Activated B cell treated with CpG ODN at 0.5 μM for 24 hours (primary cell): ENCODE measurements around the gene LSM3. TPM values are rescaled to one million over a fixed set of nuclear protein-coding genes. Genes with fewer than 3 reads are reported as not detected.

Source experiments
- ATAC-seq: fragments of 200-7000 bp; cut with Tn5 transposase; one replicate; pipeline ENCODE4 v1.10.0; 2021; ENCODE audit warnings: low read depth, mild to moderate bottlenecking, moderate library complexity
- CTCF ChIA-PET: fragments of 350-600 bp; sonication (Branson Sonifier 250); formaldehyde crosslinking; loops from one replicate; lab custom pipeline; 2021; ENCODE audit warnings: antibody characterized with exemption; lab: Charles Lee
- POLR2A ChIA-PET: fragments of 350-600 bp; sonication (Branson Sonifier 250); formaldehyde crosslinking; loops from one replicate; lab custom pipeline; 2021; ENCODE audit warnings: antibody characterized with exemption; lab: Charles Lee
- DNase-seq: peaks from one replicate; pipeline ENCODE4 v3.0.0; 2022
- H3K27ac Mint-ChIP-seq: one replicate; pipeline ENCODE4 v1.8.0; 2020; ENCODE audit warnings: mixed read lengths
- H3K27me3 Mint-ChIP-seq: one replicate; pipeline ENCODE4 v1.8.0; 2021; ENCODE audit warnings: mixed read lengths
- H3K36me3 Mint-ChIP-seq: one replicate; pipeline ENCODE4 v1.8.0; 2021; ENCODE audit warnings: low read depth, mixed read lengths
- H3K4me1 Mint-ChIP-seq: one replicate; pipeline ENCODE4 v1.8.0; 2021; ENCODE audit warnings: mixed read lengths
- H3K4me3 Mint-ChIP-seq: one replicate; pipeline ENCODE4 v1.8.0; 2020; ENCODE audit warnings: mild to moderate bottlenecking, mixed read lengths
- H3K9me3 Mint-ChIP-seq: one replicate; pipeline ENCODE4 v1.8.0; 2020; ENCODE audit warnings: mixed read lengths
- CTCF ChIP-seq: fragments of 200-600 bp; IDR thresholded peaks from one replicate; pipeline ENCODE4 v1.8.0; 2022; ENCODE audit warnings: antibody characterized with exemption, mild to moderate bottlenecking
- intact Hi-C: fragments of 100-400 bp; cut with micrococcal nuclease; formaldehyde crosslinking; loops from one replicate; pipeline ENCODE4 v1.15.1; 2024
- total RNA-seq: library from RNA; stranded (reverse); gene quantifications from 2 replicates; pipeline ENCODE4 v1.2.3, GENCODE V29; 2022

LSM3 gene
- total RNA-seq, 1 donor from 2014 or later: 12.9 TPM

GRCh38 chr3:14208168-14208567 lies 29.6 kb downstream of the LSM3 start:
- no peak overlapping the region for H3K4me3 Mint-ChIP-seq
- peaks cover 5% of the 10 kb centered on the region for H3K4me1 Mint-ChIP-seq
- intact Hi-C loops: no loop called here
- H3K27ac Mint-ChIP-seq: no peak overlapping the region
- DNase-seq (no peak), ATAC-seq (no peak)
- H3K36me3 Mint-ChIP-seq: no peaks in the 10 kb centered on the region
- no peaks in the 10 kb centered on the region for H3K27me3 Mint-ChIP-seq
- ChIA-PET CTCF (no interaction called here), POLR2A (no interaction called here)
- H3K9me3 Mint-ChIP-seq: no peaks in the 10 kb centered on the region
- no peak for TF ChIP-seq CTCF

- Mint-ChIP-seq H3K4me1 (no peaks in the 10 kb centered on the region), H3K36me3 (no peaks in the 10 kb centered on the region), H3K4me3 (no peak overlapping the region), H3K27me3 (no peaks in the 10 kb centered on the region), H3K9me3 (no peaks in the 10 kb centered on the region), H3K27ac (no peak overlapping the region)
- ATAC-seq: no peak
- ChIA-PET CTCF (no interaction called here), POLR2A (no interaction called here)
- intact Hi-C loops: no loop called here
- TF ChIP-seq CTCF: no peak
- no peak for DNase-seq
Observed at GRCh38 chr3:14208977-14209394, 30.4 kb downstream of the LSM3 start.

DNA sequence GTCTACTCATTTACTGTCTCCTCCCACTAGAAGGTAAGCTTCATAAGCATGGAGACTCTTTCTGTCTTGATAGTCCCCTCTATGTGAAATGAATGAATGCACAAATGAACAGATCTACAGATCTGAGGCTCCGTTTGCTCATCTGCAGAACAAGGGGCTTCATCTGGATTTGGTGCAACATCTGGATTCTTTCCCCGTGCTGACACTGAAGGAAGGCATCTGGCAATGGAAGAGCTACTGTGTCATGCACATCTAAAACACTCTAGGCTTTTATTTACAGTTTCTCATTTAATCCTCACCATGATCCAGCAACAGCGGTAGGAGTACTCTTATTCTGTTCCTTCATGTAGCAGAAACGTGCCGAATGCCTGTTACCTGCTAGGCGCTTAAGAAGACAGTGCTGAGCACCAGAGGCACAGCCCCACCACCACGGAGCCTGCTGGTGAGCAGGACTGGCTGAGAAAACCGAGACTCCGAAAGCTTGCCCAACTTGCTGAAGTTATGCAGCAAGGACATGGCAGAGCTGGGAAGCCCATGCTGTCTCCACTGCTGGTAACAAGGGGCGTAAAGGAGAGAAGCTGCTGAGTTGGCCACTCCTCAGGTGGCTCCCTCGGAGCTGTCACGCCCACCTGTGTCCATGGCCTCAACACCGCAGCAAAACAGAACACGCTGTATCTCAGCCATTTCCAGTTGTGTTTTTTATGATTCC lies 31.1 kb downstream of the LSM3 start:
- Mint-ChIP-seq H3K36me3 (no peaks in the 10 kb centered on the region), H3K4me1 (no peaks in the 10 kb centered on the region), H3K4me3 (no peak overlapping the region), H3K27me3 (no peaks in the 10 kb centered on the region), H3K9me3 (no peaks in the 10 kb centered on the region), H3K27ac (no peak overlapping the region)
- no peak for DNase-seq
- no peak for ATAC-seq
- POLR2A ChIA-PET: no interaction called here
- intact Hi-C loops: no loop called here
- CTCF ChIA-PET: no interaction called here
- TF ChIP-seq CTCF: no peak

- no peak for DNase-seq
Observed at GRCh38 chr3:14210290-14210688, 31.7 kb downstream of the LSM3 start.

More at GRCh38 chr3:14210290-14210688, 31.7 kb downstream of the LSM3 start:
- Mint-ChIP-seq H3K4me3 (no peak overlapping the region), H3K4me1 (no peaks in the 10 kb centered on the region), H3K36me3 (no peaks in the 10 kb centered on the region), H3K9me3 (no peaks in the 10 kb centered on the region), H3K27ac (no peak overlapping the region), H3K27me3 (no peaks in the 10 kb centered on the region)
- CTCF ChIA-PET: no interaction called here
- ATAC-seq: no peak
- POLR2A ChIA-PET: no interaction called here
- no peak for TF ChIP-seq CTCF
- intact Hi-C loops: no loop called here
